Measurements from ENCODE around the gene SAP30BP. TPM values are rescaled to one million over a fixed set of nuclear protein-coding genes. Genes with fewer than 3 reads are reported as not detected.
A peak's percentile ranks its signal among the peaks of the same experiment; 100 is the strongest.

SAP30BP gene
- total RNA-seq, 1 experiment from 2014 or later, result 149 TPM

DNA sequence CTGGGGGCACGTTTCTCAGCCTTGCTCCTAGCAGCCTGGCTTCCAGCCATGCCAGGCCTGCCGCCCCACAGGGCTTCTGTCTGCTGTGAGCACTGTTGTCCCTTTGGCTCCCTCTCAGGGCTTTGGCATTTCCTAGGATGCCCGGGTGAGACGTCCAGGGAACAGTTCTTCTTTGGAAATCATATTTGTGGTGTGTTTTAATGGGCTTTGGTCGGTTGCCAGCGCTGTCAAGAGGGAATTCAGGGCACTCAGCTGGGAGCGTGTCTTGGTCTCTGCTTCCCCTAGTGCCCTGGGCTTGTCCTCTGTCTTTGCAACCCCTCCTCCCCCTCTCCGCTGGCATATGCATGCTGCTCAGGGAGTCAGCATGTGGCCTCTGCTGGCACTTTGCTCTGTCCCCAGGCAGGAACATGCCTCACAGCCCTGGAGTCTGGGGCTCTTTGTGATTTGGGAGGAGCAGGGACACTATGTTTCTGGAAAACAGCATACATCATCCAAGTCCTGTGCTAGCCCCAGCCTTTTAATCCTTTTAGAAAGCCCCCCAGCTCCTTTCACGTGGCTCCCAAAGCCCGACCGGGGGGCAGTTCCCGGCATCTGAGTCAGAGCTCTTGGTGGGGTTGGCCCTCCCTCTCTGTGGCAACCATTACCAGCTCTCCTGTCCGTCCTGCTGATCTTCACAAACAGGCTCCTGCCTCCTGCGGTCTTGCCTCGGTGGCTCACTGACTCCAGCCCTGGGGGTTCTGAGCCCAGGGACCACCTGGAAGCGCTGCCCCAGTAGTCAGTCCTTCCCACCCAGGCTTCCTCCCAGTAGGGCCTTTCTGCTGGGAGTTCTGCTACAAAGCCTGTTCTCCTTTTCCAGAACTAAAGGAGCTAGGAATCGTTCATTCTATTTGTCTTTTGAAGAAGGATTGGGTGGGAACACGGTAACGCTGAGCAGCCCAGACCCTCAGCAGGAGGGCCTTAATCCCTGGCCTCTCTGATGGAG, 26.7 kb downstream of the SAP30BP start (continued):
- TF ChIP-seq, protein P1, sequence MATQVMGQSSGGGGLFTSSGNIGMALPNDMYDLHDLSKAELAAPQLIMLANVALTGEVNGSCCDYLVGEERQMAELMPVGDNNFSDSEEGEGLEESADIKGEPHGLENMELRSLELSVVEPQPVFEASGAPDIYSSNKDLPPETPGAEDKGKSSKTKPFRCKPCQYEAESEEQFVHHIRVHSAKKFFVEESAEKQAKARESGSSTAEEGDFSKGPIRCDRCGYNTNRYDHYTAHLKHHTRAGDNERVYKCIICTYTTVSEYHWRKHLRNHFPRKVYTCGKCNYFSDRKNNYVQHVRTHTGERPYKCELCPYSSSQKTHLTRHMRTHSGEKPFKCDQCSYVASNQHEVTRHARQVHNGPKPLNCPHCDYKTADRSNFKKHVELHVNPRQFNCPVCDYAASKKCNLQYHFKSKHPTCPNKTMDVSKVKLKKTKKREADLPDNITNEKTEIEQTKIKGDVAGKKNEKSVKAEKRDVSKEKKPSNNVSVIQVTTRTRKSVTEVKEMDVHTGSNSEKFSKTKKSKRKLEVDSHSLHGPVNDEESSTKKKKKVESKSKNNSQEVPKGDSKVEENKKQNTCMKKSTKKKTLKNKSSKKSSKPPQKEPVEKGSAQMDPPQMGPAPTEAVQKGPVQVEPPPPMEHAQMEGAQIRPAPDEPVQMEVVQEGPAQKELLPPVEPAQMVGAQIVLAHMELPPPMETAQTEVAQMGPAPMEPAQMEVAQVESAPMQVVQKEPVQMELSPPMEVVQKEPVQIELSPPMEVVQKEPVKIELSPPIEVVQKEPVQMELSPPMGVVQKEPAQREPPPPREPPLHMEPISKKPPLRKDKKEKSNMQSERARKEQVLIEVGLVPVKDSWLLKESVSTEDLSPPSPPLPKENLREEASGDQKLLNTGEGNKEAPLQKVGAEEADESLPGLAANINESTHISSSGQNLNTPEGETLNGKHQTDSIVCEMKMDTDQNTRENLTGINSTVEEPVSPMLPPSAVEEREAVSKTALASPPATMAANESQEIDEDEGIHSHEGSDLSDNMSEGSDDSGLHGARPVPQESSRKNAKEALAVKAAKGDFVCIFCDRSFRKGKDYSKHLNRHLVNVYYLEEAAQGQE (IDR thresholded peaks at IDR 0.05; ENCODE audit: low read depth), result no peak
- TF ChIP-seq ELF1 (IDR thresholded peaks at IDR 0.05; ENCODE audit: borderline replicate concordance, low read depth) (no peak), CEBPB (IDR thresholded peaks at IDR 0.05; ENCODE audit: low read depth) (no peak), SIN3A (IDR thresholded peaks at IDR 0.05; ENCODE audit: low read depth) (peak; percentile 96), EGR1 (IDR thresholded peaks at IDR 0.05; ENCODE audit: low read depth) (no peak)

GRCh38 chr17:75694536-75694935, 27.4 kb downstream of the SAP30BP start:
- no peak for ATAC-seq
- Histone ChIP-seq H2AFZ (ENCODE audit: low read depth, low read length, poor library complexity, severe bottlenecking) (no peak overlapping the region), H3K9me2 (ENCODE audit: insufficient read depth) (no peaks in the 10 kb centered on the region), H3K4me1 (ENCODE audit: control insufficient read depth in 1 of 2, insufficient read depth in 2 of 2, low read length in 2 of 2) (peaks cover 90 to 99% of the 10 kb centered on the region in 2 experiments), H3K27ac (ENCODE audit: low read depth, low read length) (peak overlapping the region; percentile 94; the same call in 1 of the 2 replicates), H3K4me2 (ENCODE audit: low read length) (peak overlapping the region; percentile 53), H3K36me3 (ENCODE audit: control insufficient read depth in 1 of 2, insufficient read depth in 2 of 2, low read length in 2 of 2) (peaks cover 0 to 9% of the 10 kb centered on the region in 2 experiments; a peak in 1 of 4 replicates), H3K9me3 (ENCODE audit: control insufficient read depth in 1 of 2, insufficient read depth in 1 of 2, low read depth in 1 of 2, low read length in 2 of 2) (no peaks in the 10 kb centered on the region), H3K9ac (ENCODE audit: low read length) (peak overlapping the region; percentile 47), H3K79me2 (ENCODE audit: insufficient read depth, low read length) (peaks cover 87% of the 10 kb centered on the region), H3K4me3 (replicated peaks in 1 of 2; ENCODE audit: low read depth in 1 of 2, low read length in 2 of 2) (no peak overlapping the region), H4K20me1 (ENCODE audit: insufficient read depth) (no peaks in the 10 kb centered on the region), H3K27me3 (ENCODE audit: insufficient read depth, low read length) (no peaks in the 10 kb centered on the region)
- no TSS peak for BruUV-seq (replicated peaks)
- DNase-seq (ENCODE audit: low read depth, low spot score), result no peak
- ChIA-PET POLR2A (interaction anchor here (2.0 to 3.3 kb wide), 4 partner anchors 11 to 86 kb away, joined by 4 to 17 read pairs (median 14); partner anchors contain the start of gene ITGB4), CTCF (interaction anchor here (1.0 to 4.7 kb wide), 6 partner anchors 10 to 53 kb away, joined by 3 to 31 read pairs (median 6); partner anchors contain the start of gene ITGB4), RAD21 (ENCODE audit: low non-redundant PET in 1 of 2, low total read pairs in 2 of 2, uncharacterized antibody in 2 of 2, unreplicated experiment in 2 of 2) (no interaction called here)
- TF ChIP-seq, protein P2, sequence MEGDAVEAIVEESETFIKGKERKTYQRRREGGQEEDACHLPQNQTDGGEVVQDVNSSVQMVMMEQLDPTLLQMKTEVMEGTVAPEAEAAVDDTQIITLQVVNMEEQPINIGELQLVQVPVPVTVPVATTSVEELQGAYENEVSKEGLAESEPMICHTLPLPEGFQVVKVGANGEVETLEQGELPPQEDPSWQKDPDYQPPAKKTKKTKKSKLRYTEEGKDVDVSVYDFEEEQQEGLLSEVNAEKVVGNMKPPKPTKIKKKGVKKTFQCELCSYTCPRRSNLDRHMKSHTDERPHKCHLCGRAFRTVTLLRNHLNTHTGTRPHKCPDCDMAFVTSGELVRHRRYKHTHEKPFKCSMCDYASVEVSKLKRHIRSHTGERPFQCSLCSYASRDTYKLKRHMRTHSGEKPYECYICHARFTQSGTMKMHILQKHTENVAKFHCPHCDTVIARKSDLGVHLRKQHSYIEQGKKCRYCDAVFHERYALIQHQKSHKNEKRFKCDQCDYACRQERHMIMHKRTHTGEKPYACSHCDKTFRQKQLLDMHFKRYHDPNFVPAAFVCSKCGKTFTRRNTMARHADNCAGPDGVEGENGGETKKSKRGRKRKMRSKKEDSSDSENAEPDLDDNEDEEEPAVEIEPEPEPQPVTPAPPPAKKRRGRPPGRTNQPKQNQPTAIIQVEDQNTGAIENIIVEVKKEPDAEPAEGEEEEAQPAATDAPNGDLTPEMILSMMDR (IDR thresholded peaks at IDR 0.05 in 2 of 3, conservative IDR thresholded peaks at IDR 0.05 in 1 of 3; ENCODE audit: borderline replicate concordance in 1 of 3, insufficient read depth in 1 of 3, low read depth in 2 of 3, low read length in 2 of 3), result 0 out of 6 replicates have a peak, but pooled peaks of 1 of the 3 experiments have one; percentile 2
- TF ChIP-seq, protein P3, sequence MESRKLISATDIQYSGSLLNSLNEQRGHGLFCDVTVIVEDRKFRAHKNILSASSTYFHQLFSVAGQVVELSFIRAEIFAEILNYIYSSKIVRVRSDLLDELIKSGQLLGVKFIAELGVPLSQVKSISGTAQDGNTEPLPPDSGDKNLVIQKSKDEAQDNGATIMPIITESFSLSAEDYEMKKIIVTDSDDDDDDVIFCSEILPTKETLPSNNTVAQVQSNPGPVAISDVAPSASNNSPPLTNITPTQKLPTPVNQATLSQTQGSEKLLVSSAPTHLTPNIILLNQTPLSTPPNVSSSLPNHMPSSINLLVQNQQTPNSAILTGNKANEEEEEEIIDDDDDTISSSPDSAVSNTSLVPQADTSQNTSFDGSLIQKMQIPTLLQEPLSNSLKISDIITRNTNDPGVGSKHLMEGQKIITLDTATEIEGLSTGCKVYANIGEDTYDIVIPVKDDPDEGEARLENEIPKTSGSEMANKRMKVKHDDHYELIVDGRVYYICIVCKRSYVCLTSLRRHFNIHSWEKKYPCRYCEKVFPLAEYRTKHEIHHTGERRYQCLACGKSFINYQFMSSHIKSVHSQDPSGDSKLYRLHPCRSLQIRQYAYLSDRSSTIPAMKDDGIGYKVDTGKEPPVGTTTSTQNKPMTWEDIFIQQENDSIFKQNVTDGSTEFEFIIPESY (IDR thresholded peaks at IDR 0.05; ENCODE audit: extremely low read depth, insufficient replicate concordance, low read length), result no peak
- intact Hi-C loops (cut with micrococcal nuclease), result no loop called here
